KOPT-K1 (cell line): ENCODE measurements around the gene LRRN4CL.

Experiments used
- H3K27ac ChIP-seq: fragments of 200-600 bp; sonication (generic); 2 replicates; pipeline ENCODE4 v1.5.1; 2016; ENCODE audit warnings: antibody characterized with exemption, mild to moderate bottlenecking, low read depth, low read length; ENCODE audit not compliant: poor library complexity, severe bottlenecking
- H3K36me3 ChIP-seq: fragments of 200-600 bp; sonication (generic); 2 replicates; pipeline ENCODE4 v1.5.1; 2017; ENCODE audit warnings: antibody characterized with exemption, mild to moderate bottlenecking, low read length, moderate library complexity; ENCODE audit not compliant: insufficient read depth
- H3K9me3 ChIP-seq: fragments of 200-600 bp; sonication (generic); 2 replicates; pipeline ENCODE4 v1.5.1; 2017; ENCODE audit warnings: antibody characterized with exemption, low read length, mild to moderate bottlenecking; ENCODE audit not compliant: insufficient read depth, poor library complexity, severe bottlenecking

The LRRN4CL gene

DNA sequence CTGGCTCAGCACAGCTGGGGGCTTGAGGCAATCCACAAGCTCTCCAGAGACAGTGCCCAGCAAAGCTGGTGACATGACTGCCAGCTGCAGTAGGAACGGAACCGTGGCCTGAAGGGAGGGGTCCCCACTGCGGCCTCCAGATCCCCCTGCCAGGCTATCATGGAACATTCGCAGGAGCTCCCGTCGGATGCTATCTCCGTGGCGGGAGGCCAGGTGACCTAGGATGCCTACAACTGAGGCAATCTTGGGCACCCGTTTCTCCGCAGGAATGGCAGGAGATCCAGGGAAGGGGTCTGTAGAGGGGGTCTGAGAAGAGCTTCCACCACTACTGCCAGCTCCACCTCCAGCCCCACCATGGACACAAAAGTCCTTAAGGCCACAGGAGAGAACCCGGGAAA lies 40.4 kb downstream of the LRRN4CL start:
- Histone ChIP-seq H3K9me3 (no peaks in the 10 kb centered on the region), H3K27ac (no peak overlapping the region), H3K36me3 (peaks cover 39% of the 10 kb centered on the region)

GRCh38 chr11:62648185-62648966 lies 41.0 kb downstream of the LRRN4CL start:
- H3K27ac ChIP-seq, result no peak overlapping the region

GRCh38 chr11:62647609-62648005 lies 41.7 kb downstream of the LRRN4CL start:
- Histone ChIP-seq H3K9me3 (no peaks in the 10 kb centered on the region), H3K27ac (no peak overlapping the region), H3K36me3 (peaks cover 53% of the 10 kb centered on the region)

More at GRCh38 chr11:62648185-62648966, 41.0 kb downstream of the LRRN4CL start:
- Histone ChIP-seq H3K36me3 (peaks cover 45% of the 10 kb centered on the region), H3K9me3 (no peaks in the 10 kb centered on the region)

- peaks cover 55% of the 10 kb centered on the region for H3K36me3 ChIP-seq
- peak overlapping the region; percentile 92 for H3K27ac ChIP-seq
- no peaks in the 10 kb centered on the region for H3K9me3 ChIP-seq
These were observed 42.3 kb downstream of the LRRN4CL start for GRCh38 chr11:62646825-62647608.

- Histone ChIP-seq H3K27ac (peak within 1 kb of the TSS; percentile 92), H3K36me3 (peaks cover 55% of the 10 kb centered on the region)
These were observed 43.1 kb downstream of the LRRN4CL start, which contains the start of gene GANAB for GRCh38 chr11:62645946-62646824. Gene GANAB (minus strand): TSS chr11:62646613. CDS start chr11:62646599, 14 bp downstream.

GRCh38 chr11:62645671-62645945 lies 43.7 kb downstream of the LRRN4CL start:
- Histone ChIP-seq H3K27ac (peak overlapping the region; percentile 92), H3K9me3 (no peaks in the 10 kb centered on the region), H3K36me3 (peaks cover 55% of the 10 kb centered on the region)

More at GRCh38 chr11:62645946-62646824, 43.1 kb downstream of the LRRN4CL start, which contains the start of gene GANAB:
- H3K9me3 ChIP-seq, result no peaks in the 10 kb centered on the region

GRCh38 chr11:62644220-62644619 lies 45.1 kb downstream of the LRRN4CL start:
- H3K27ac ChIP-seq, result no peak overlapping the region
- no peaks in the 10 kb centered on the region for H3K9me3 ChIP-seq
- peaks cover 55% of the 10 kb centered on the region for H3K36me3 ChIP-seq
